HG02938 (cell line): ENCODE data around the gene SPECC1.
"Not testable (repeated sequence)": the region's sequence is repeated elsewhere in the genome, so short reads cannot be mapped to it uniquely, and the experiment has no call there.

ENCODE experiments used
- ATAC-seq: cut with Tn5 transposase; IDR thresholded peaks from one replicate; pipeline ENCODE4 v1.9.1; 2021; ENCODE audit warnings: mild to moderate bottlenecking, moderate library complexity; ENCODE audit not compliant: unreplicated experiment

The SPECC1 gene, protein sequence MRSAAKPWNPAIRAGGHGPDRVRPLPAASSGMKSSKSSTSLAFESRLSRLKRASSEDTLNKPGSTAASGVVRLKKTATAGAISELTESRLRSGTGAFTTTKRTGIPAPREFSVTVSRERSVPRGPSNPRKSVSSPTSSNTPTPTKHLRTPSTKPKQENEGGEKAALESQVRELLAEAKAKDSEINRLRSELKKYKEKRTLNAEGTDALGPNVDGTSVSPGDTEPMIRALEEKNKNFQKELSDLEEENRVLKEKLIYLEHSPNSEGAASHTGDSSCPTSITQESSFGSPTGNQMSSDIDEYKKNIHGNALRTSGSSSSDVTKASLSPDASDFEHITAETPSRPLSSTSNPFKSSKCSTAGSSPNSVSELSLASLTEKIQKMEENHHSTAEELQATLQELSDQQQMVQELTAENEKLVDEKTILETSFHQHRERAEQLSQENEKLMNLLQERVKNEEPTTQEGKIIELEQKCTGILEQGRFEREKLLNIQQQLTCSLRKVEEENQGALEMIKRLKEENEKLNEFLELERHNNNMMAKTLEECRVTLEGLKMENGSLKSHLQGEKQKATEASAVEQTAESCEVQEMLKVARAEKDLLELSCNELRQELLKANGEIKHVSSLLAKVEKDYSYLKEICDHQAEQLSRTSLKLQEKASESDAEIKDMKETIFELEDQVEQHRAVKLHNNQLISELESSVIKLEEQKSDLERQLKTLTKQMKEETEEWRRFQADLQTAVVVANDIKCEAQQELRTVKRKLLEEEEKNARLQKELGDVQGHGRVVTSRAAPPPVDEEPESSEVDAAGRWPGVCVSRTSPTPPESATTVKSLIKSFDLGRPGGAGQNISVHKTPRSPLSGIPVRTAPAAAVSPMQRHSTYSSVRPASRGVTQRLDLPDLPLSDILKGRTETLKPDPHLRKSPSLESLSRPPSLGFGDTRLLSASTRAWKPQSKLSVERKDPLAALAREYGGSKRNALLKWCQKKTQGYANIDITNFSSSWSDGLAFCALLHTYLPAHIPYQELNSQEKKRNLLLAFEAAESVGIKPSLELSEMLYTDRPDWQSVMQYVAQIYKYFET

DNA sequence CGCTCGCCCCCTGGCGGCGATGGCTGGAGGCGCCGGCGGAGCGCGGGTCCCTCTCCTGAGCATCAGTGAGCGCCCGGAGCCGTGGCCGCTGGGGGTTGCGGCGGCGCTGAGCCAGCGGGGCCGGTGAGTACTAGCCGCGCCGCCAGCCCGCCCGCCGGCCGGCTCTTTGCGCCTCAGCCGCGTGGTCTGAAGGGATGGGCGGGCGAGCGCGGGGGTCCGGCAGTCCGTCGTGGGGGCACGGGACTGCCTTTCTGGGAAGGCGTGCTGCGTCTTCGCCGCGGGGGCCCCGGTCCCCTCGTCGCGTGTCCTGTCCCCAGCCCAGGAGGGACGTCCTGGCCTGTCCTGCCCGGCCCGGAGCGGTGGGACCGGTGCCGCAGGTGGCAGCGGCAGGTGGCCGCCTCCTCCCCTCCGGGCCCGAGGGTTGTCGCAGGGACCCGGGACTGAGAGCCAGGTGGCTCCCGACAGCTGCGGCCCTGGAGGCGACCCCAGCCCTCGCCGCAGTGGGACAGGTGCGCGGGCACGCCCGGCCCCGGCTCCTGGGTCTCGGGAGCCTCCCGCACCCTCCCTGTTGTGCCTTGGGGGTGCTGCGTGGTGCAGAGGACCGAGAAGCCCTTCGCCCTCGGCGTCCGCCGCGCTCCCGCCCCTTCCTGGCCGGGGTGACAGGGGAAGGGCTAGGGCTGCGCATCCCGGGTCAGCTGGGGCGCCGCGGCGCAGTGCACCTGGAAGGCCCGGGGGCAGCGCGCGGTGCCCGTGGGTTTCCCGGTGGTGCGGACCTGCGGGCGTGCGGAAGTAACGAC, at the start of gene SPECC1:
TSS of gene SPECC1 (plus strand) at position 58 of the 797 bp plus-strand sequence. CDS start 87,293 bp downstream, outside the sequence.
- peak; percentile 92 for ATAC-seq

DNA sequence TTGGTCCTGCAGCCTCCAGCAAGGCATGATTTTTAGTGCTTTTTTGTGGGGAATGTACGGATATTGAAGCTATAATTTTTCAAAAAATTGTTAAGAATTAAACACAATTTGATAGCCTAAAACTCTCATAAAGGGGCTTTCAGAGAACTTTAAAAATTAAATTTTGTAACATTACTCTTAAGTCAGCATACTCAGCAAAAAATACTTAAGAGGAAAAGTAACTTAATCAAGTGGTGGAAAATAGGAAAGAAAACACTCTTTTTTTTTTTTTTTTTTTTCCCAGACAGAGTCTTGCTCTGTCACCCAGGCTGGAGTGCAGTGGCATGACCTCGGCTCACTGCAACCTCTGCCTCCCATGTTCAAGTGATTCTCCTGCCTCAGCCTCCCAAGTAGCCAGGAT, 46.2 kb upstream of the SPECC1 start:
- ATAC-seq = not testable (repeated sequence)

DNA sequence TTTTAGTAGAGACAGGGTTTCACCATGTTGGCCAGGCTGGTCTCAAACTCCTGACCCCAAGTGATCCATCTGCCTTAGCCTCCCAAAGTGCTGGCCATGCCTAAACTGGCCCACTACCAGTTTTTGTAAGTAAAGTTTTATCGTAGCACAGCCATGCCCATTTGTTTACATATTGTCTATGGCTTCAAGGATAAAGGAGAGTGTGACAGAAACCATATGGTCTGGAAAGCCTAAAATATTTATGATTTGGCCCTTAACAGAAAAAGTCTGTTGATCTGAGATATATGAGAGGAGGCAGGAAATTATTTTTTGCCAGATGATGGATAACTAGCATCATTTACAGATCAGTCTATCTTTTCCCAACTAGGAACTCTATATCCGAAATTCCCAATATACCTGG, 36.0 kb upstream of the SPECC1 start:
- ATAC-seq = no peak

DNA sequence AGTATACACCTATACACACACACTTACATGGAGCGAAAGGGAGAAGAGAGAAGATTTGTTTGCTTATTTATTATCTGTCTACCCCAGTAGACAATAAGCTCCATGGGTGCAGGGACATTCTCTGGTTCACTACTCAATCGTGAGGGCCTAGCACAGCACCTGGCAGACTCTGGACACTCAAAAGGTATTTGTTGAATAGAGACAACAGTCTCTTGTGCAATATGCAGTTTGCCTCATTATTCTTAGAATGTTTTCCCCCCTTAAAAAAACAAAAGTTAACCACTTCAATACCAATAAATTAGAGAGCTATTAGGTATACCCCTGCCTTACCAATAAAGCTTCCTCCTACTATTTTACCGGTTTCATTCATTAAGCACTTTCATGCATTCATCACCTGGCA, 33.6 kb upstream of the SPECC1 start:
- ATAC-seq = no peak

DNA sequence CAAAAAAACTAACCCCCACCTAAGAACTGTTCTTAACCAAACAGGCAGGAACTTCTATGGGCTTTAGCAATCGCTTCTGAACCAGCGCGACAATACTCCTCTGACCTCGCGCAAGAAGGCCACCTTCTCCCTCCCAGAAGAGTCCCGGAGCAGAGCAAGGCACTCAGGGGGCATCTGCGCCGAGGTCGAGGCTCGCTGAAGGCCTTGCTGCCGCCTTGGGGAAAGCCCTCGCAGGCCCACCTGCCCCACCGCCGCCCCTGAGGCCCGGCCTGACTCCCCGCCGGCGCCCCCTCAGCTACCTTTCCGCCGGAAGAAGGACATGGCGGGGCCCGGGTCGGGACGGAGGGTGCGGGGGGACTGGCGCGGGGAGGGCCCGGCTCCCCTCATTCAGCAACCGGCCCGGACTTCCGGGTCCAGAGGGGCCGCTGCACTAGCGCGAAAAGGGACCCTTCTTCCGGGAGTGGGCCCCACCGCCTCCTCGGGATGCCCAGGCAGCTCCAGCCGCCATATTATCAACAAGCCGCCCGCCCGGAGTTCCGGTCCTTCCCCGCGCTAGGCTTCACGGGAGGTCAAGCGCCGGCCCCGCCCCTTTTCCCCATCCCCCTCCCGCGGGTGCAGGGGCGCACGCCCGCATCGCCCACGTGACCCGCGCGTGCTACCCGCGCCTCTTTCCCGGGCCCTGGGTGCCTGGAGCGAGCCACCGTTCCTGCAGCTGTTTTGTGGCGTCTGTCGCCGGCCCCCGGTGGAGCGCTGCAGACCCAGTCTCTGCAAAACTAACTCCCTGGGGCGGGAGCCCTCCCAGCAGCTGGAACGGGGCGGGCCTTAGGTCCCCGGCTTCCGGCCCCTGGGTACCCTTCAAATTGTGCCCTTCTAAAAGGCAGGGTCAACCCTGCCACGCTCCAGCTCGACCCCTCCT, 31.6 kb upstream of the SPECC1 start, which contains the start of gene AKAP10:
TSS of gene AKAP10 (minus strand) at position 536 of the 916 bp plus-strand sequence. CDS start at position 387, 149 bp downstream.
- peak; percentile 84 for ATAC-seq

DNA sequence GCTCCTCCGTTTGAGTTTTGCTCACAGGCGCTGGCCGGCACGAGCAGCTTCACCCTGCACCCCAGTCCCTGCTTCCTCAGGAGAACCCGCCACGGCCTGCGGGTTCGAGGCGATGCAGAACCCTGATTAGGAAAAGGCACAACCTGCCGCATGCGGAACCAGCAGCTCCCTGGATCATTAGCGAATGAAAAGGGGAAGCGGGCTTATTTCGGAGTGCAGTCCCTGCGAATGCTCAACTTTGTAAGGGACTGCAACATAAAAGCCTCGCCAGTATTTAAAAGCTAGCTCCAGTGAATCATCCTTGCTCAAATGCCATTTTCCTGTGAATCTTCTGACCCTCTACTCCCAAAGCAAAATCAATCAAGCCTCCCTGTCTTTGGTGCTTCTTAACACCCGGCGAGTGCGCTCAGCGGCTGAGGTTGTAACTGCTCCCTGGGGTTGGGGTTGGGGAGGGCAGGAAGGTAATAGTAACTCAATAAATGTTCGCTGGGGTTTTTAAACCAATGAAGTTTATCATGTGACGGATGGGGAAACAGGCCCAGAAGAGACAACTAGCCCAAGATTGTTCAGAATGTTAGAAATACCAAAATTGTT, 30.9 kb upstream of the SPECC1 start:
- peak; percentile 33 for ATAC-seq

DNA sequence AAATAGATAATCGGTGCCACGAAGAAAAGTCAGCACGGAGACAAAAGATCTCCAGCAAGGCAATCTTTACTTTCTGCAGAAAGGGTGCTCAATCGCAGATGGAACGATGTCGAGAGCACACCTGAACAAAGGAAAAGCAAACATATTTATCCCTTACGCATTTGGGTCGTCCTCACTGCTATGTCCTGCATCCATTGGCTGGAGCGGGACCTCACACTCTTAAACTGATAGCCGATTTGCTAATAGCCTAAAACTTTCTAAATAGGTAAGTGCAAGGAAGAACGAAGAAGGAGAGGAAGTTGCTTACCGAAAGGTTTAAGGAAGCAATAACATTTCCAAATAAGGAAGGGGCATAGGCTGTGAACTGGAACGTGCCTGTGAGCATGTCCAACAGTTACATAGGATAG, 30.4 kb upstream of the SPECC1 start:
- ATAC-seq = no peak

DNA sequence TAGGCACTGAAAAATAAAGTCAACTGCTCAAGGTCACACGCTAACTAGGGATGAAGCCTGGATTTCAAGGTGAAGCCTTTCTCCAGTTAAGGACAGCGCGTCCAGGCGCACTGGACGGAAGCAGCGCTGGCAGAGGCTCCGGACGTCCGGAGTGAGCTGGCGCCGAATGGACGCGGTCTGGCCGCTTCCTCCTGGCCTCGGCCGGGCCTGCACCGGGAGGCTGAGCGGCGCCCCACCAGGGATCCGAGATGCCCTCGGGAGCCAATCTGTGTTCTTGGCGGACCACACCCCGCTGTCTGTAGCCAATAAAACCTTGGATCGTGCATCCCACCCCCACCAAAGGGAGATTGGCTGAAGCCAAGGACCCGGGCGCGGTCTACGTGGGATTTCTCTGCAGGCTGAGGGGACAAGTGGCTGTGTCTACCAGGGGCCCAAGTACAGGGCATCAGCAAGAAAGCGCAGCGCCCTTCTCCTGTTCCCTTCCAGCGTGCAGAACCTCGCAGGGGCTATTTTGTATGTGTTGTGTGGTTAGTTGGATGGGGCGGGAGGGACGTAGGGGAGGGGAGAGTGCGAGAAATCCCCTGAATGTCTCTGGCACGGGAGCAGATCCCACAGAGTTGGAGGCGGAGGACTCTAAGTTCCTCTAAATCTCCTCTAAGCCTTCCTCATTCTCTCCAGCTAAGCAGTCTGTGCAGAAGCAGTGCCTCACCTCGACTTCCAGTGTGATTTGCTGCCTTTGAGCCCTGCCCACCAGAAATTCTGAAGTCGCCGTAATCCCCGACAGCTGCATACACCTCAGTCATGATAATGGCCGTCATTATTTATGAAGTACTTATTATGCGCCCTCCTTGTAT, 29.0 kb upstream of the SPECC1 start:
- ATAC-seq = no peak

DNA sequence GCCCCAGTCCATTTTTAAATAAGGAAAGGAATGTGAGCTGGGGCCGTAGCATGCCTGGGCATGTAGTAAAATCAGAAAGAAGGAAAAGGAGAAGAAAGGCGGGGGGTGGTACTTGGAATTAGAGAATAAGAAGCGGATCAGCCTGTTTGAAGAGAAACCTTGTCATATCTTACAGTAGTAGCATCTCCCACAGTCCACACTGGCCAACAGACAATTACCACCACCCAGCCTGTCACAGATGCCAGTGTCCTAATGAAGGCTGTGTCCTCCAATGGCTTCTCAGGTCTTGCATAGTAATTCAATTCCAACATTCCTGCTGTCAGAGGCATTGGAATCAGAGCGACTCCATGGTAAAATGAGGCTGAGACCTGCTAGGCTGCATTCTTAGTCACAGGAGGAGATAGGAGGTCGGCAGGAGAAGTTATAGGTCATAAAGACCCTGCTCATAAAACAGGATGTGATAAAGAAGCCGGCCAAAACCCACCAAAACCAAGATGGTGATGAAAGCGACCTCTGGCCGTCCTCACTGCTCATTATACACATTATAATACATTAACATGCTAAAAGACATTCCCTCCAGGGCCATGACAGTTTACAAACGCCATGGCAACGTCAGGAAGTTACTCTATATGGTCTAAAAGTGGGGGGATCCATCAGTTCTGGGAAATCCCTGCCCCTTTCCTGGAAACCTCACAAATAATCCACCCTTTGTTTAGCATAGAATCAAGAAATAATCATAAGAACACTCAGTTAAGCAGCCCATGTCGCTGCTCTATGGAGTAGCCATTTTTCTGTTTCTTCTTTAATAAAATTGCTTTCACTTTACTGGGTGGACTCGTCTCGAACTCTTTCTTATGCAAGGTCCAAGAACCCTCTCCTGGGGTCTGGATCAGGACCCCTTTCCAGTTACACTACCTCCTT, 22.0 kb upstream of the SPECC1 start:
- no peak for ATAC-seq

DNA sequence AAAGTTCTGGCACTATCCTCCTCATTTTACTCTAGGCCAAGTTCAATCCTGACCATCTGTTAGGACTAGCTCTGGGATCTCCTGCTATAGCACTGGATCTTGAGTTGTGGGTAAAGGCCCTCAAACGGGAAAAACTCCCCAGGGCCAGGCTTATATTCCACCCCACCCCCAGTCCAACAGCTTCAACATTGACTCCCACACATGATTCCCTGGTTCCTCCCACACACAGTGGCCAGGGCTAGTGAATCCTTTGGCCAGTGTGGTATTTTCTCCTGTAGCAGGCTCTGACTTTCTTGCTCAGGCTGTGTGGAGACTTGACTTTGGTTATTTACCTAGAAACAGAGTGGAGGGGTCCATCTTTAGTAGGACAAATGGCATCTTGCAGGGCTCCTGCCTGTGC, 21.3 kb upstream of the SPECC1 start:
- ATAC-seq = no peak

DNA sequence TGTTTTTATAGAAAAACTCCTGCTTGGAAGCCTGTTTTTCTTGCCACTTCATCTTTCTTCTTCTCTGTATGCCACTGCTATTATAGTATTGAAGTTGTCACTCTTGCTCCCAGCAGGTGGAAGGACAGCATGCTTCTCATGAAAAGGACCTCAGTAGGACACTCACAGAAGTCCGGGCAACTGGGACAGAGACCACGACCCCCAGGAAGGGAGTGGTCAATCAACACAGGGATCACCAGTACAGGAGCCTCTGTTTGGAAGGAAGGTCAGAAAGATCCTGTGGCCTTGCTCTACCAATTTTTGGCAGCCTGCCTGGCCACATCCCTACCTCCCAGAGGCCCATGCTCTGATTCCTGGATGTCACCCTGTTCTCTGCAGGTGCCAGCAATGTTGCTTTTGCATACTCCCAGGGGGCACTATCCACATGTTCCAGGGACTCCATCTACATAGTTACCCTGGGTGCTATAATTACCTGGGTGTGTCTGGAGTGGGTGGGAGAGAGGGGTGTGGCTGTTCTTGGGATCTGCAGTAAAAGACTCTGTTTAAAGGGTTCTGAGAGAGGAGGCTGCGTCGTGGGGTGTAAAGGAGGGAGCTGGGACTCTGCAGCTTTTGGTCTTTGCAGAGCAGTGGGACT, 17.8 kb upstream of the SPECC1 start:
- no peak for ATAC-seq

DNA sequence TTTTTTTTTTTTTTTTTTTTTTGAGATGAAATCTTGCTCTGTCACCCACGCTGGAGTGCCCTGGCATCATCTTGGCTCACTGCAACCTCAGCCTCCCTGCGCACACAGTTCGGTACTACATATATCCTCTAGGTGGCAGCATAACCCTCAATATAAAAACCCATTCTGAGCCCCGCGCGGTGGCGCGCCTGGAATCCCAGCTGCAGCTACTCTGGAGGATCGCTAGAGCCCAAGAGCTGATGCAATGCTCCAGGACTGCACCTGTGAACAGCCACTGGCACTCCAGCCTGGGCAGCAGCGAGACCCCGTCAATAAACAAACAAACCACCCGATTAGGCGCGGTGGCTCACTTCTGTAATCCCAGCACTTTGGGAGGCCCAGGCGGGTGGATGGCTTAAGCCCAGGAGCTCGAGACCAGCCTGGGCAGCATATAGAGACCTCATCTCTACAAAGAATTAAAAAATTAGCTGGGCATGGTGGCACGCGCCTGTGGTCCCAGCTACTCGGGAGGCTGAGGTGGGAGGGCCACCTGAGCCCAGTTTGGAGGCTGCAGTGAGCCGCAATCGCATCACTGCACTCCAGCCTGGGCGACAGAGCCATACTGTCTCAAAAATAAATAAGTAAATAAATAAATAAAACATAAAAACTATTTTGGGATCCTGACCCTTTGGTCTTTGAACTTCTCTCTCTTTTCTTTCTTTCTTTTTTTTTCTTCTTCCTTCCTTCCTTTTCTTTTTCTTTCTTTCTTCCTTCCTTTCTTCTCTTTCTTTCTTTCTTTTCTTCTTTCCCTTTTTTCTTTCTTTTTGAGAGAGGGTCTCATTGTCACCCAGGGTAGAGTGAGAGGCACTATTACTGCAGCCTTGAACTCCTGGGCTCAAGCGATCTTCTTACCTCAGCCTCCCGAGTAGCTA, 16.1 kb upstream of the SPECC1 start:
- ATAC-seq = no peak

DNA sequence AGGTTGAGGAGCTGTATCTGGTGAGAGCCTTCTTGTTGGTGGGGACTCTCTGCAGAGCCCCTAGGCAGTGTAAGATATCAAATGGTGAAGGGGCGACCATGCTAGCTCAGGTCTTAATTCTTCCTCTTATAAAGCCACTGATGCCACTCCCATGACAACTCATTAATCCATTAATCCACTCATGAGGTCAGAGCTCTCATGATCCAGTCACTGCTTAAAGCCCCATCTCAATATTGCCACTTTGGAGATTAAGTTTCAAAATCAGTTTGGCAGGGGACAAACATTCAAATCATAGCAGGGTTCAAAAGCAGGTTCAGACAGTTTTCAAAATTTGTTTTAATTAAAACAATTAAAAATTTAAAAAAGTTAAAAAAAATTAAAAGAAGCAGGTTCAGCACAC, 13.1 kb upstream of the SPECC1 start:
- ATAC-seq = no peak

DNA sequence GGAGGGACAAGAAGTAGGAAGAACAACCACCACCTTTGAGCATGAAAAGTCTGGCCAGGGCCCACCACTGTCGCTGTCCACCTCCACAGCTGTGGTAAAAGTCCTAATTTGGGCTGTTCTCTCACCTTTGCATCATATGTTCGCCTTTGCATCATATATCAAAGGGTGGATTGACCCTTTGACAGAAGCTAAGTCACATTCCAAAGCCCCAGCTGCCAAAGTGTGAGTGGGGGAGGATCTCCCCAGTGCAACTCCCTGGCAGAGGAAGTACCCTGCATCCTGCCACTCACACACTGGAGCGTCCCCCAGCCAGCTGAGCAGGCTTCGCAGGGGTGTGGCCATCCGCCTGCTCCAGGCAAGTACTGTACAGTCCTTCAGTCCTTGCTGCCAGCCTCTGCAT, 12.7 kb upstream of the SPECC1 start:
- ATAC-seq = no peak

DNA sequence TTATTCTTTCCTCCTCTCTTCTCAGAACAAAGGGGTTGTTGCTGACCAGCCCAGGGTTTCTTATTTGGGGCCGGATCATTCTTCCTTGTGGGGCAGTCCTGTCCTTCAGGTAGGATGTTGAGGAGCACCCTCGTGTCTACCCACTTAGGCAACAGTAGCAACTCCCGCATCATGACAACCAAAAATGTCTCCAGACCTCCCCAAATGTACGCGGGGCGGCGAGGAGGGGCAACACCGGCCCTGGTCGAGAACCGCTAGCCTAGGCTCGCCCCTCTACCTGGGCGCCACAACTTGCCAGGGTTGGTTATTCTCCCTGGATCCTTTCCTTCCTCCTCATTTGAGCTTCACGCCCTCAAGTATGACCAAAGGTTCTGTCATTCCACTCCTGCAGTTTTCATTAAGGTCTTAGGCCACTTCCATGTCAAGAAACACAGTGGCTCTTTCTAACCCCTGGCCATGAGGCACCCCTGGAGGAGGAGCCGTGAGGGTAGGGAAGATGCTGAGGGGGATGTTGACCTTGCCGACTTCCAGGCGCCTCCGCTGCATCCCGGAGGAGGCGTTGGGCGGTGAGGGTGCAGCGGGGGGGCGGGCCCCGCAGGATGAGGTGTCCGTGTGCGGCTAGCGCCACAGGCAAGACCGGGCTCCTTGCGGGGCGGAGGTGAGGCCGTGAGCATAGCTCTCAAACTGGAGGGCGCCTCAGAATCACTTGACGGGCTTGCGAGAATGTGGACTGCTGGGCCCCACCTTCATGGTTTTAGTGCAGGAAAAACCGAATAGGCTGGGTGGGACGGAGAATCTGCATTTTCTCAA, 712 bp upstream of the SPECC1 start:
- ATAC-seq = peak; percentile 19
